ENCODE results near the gene TMEM234.

The TMEM234 gene

DNA sequence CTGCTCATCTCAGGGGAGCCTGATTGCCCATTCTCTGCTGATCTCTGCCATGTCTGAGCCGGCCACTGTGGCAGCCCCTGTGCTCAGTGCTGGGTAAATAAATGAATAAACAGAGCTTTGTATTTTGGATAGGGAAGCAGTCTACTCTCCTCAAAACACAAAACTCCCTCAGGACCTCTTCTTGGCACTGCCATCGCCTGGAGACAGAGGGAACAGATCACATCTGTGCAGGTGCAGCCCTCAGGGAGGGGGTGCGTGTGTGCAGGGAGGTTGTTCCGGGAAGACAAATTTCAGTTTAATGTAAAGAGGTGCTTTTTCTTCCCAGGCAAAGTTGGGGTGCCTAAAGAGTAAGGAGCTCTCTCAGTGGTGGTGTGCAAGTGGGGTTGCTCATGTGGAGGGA is 17.2 kb upstream of the TMEM234 start:
- DNase-seq = no peak

DNA sequence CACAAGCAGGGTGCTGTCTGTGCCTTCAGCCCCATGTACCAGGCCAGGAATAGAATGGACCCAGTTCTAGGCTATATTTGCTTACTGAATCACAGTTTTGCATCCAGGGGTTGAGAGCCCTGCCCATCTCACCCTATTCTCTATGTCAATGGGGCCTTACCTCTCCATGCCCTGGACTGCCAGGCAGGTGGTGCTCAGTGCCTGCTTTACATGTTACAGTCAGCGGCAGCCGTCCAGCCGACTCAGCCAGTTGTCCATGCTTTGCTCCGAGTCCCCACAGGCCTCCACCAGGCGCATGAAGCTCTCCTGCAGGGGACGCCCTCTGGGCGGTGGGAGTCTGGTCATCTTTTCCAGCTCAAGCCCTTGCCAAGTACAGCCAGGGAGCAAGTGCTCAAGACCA is 12.6 kb upstream of the TMEM234 start:
- no peak for DNase-seq

DNA sequence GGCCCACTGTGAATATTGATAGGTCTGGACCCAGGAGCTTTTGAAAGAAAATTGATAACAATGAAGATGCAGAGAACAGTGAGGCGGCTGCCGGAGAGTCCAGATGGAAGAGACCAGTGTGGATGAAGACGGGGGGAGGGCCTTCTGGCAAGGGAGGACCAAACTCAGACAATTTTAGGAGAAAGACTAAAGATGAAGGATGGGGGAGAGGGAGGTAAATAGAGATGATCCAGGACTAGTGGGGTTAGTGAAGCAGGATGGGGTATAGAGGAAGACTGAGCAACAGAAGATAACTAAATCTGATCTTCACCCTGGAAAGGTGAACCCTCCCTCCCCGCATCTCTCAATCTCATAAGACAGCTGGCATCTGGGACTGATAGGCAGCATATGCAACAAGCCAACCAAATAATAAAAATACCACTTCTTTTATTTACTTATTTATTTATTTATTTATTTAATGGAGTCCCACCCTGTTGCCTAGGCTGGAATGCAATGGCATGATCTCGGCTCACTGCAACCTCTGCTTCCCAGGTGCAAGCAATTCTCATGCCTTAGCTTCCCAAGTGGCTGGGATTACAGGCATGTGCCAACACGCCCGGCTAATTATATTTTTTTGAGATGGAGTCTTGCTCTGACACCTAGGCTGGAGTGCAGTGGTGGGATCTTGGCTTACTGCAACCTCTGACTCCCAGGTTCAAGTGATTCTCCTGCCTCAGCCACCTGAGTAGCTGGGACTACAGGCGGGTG is 10.6 kb upstream of the TMEM234 start:
- DNase-seq = no peak

DNA sequence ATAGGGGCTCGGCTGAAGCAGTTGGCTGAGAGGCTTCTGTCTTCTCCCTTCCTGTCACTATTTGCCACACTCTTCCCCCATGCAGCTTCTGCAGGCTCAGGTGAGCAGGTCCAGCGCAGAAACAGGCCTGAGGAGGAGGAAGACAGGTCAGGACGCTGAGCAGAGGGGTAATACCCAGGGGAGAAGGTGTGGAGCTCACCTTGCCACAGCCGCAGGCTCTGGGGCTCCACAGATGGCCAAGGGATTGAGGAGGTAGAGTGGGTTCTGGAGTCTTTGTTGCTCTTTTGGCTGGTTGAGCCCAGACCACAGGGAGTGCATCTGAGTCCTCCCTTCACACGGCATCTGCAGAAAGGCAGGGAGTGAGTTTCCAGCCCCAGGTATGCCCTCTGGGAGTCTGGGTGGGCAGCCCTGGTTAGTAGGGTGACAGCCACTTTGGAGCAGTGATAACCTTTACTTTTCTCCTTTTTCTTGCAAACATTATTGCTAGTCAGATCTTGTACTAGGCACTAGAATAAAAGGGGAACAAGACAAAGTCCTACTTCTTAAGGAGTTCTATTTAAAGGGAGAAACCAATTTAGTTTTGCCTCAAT is 9.8 kb upstream of the TMEM234 start:
- DNase-seq = no peak

DNA sequence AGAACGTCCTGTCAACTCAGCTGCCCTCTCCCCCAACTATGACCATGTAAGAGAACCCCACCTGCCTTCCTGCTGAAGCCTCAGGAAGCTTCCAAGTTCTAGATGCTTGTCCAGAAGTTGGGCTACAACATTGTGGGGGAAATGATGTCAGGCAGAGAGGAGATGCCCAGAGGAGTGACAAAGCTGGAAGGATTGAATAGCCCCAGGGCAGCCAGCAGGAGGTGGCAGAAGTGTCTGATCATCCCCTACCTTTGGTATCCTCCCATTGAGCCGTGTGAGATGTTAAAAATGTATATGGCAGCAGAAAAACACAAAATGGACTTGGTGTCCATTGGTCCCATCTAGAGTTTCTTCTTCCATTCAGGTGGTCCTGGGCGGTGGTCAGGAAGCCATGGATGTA is 6.6 kb upstream of the TMEM234 start:
- no peak for DNase-seq

DNA sequence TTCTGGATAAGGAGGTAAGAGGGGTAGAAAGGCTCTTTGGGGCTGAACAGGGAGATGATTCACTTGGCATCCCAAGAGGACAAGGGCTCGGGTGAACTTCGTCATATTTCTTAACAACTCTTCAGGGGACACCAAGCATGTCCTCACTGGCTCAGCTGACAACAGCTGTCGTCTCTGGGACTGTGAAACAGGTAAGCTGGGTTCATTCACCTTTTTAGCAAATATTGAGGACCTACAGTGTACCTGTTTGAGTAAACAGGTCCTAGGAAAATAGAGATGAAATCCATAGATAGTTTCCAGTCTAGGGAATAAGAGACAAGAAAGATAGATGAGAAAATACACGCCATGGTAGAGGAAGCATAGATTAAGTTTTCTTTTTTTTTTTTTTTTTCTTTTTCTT is 2.1 kb upstream of the TMEM234 start:
- no peak for DNase-seq

DNA sequence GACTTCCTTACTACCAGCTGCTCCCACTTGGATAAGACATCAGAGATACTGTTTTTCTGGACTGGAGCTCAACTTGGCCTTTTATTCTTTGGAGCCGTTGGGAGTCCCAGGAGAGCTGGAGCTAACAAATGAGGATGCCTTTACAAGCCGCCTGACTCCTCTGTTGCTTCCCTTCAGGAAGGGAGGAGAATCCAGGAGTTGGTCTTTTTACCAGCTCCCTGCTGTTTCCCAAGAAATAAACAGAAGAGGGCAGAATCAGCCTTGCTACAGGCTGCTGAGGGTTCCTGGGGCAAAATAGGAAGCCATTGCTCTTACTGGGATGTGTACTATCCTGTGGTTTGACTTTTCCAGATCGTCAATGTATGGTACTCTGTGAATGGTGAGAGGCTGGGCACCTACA is 1.5 kb upstream of the TMEM234 start:
- DNase-seq = no peak

DNA sequence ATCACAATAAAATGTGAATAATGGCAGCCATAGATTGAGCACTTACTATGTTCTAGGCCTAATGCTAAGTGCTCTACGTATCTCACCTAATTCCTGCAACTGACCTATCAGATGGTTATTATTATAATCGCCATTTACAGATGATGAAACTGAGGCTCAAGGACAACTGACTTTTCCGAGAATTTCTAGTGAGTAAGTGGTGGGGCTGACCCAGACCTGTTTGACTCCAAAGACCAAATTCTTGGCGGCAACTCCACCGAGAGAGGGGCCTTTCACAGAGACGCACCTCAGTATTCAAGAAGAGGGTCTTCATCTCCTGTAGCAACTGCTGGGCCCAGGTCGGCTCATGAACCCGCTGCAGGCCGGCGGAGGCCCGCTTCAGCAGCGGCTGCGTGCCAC is 573 bp downstream of the TMEM234 start:
- DNase-seq = no peak

DNA sequence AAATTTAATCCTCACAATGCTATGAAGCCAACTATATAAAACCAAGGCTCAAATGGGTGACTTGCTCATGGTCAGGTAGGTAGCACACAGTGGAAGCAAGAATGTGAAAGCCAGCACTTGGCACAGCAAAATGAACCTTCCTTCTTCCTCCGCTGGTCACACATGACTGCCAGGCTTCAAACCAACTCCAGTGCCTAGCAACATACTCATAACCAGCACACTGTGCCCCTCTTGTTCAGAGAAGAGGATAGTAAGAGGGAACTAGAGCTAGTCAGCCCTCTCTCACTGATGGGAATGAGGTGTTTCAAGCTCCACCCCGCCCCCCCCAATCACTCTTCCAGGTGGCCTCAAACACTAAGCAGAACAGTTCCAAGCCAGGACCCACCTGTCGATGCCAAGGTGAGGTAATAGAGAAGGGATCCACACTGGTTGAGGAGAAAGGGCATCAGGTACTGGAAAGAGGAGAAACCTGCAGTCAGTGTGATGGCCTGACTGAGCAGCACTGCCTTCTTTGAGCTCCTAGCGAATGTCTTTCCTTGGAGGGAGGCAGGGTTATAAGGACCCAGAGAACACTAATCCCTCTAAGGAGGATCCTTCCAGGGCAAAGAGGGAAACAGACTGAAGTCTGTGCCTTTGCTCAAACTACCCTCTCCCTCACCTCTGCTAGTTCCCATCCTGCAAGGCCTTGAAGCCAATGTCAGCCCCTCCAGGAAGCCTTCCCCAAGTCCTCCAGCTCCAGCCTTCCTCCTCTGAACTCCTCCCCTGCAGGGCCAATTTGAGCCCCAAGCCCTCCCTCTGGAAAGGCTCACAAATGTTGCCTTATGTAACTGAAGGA is 1.2 kb downstream of the TMEM234 start:
- no peak for DNase-seq

DNA sequence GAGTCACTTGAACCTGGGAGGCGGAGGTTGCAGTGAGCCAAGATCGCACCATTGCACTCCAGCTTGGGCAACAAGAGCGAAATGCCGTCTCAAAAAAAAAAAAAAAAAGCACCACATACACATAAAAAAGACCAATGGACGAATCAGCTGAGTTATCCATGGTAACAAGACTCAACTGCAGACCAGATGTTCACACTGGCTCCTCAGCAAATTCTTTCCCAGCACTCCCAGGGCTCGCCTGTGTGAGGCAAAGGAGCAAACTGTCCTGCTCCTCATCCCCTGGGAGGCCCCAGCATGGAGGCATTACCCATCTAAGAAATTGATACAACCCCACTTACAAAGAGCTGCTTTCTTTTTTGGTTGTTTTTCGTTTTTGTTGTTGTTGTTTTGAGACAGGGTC is 3.1 kb downstream of the TMEM234 start:
- no peak for DNase-seq

DNA sequence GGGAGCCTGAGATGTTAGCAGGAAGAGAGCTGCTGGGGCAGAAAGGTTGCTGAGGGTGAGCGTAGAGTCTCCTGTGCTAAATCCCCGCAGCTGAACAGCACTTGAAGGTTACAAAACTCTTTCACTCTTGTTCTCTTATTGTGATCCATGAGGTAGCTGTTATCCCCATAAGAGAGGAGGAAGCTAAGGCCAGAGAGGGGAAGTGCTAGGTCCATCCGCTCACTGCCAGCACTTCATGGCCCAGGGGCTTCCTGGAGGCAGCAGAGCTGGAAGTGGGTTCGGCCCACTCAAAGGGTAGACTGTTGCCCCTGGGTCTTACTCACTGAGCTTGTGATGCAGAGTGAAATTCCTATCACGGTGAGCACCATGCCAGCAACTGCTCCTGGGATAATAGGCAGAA is 5.6 kb downstream of the TMEM234 start:
- DNase-seq = no peak

DNA sequence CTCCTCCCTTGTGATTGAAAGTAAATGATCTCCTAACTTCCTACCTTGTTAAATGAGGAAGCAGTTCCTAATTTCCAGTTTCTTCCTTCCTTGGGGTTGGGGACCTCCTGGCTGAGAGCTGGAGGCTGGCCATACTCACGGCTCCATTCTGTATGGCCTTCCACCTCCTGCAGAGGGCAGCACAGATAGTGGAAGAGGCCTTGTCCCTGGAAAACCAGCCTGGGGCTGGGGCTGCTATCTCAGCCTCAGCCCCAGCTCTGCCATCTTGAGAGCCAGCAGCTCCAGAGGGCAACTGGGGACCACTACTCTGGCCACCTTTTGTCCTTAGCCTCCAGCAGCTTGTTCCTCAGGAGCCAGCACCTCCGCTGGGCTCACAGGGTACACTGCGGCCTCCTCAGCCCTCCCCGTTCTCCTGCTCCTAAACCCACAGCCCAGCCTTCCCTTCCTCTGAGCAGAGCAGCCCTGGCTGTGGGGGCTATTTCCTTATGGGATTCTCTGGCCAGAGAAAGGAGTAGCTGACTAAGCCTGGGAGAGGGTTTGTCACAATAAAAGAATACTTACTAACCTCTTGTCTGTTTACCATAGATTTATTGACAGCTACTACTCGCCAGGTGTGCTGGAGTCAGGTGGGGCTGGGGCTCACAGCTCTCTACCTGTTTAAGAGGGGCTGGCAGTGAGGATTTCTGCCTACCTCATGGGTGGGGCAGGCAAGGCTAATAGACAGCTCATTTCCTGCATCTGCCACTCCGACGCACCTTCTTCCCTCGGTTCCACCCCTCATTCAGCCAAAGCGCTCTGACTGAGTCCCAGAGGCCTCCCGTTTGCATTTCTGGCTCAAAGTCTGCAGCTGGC is 6.3 kb downstream of the TMEM234 start:
- DNase-seq = peak; percentile 73

DNA sequence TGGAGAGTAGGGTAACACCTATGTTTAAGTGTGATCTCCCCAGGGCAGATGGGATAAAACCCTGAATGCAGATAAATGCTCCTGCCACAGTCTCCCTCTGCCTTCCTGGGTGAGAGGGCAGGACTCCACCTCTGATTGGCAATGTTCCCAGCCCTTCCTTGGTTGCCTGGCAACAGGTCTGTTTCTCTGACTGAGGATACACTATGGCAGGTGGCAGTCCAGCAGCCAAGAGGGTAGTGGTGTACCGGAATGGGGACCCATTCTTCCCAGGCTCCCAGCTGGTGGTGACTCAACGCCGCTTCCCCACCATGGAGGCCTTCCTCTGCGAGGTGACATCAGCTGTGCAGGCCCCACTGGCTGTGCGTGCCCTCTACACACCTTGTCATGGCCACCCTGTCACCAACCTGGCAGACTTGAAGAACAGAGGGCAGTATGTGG is 13.2 kb downstream of the TMEM234 start, which contains the start of gene DCDC2B:
DCDC2B (plus strand) TSS at position 199 of the 438 bp plus-strand sequence; CDS start at position 204, 5 bp downstream.
- DNase-seq = no peak

DNA sequence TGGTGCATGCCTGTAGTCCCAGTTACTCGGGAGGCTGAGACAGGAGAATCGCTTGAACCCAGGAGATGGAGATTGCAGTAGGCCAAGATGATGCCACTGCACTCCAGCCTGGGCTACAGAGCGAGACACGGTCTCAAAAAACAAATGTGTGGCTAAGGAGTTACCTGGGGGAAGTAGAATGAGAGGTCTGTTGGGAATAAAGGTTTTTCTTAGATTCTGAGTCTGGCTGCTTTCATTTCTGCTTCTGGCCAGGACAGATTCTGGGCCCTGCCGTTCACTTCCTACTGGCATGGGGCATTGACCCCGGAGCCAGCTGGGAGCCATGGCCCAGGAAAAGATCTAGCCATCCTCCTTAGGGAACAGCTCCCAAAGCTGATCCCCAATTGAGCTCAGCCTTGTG is 13.7 kb downstream of the TMEM234 start:
- DNase-seq = no peak

DNA sequence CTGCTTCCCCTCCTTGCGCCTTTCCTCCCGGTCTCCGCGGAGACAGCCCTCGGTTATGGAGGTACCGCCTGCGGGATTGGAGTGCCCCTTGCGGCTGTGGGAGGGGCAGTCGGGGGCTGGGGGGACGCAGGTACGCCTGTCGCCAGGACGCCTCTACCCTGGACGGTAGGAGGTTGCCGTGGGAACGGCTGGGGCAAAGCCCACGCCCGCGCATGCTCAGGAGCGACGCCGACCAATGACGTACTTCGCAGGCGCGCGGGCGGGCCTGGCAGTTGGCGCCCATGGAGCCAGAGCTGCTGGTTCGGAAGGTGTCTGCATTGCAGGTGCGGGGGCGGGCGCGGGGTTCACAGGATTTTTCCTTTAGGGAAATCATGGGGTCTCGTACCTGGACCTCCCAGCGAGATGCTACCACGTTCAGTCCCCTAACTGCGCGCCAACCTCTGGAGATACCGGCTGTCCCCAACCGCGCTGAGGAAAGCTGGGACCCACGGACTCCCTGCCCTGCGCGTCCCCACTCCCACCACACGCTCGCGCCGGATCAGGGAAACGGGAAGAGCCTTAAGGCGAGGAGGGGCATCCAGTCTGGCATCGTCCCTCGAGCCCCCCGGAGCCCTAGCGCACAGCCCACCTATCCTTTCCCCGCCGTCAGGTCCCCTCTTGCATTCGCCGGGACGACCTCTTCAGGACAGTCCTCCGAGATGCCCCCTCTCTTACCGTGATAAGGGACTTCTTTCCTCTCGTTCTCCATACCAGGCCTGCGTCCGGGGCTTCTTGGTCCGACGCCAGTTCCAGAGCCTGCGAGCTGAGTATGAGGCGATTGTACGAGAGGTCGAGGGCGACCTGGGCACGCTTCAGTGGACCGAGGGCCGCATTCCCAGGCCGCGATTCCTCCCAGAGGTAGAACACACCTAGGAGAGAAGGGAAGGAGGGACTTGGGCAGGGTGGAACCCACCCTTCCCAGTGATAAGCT is 16.5 kb downstream of the TMEM234 start, which contains the start of gene IQCC:
IQCC (plus strand) TSS at position 271 of the 970 bp plus-strand sequence; CDS start at position 282, 11 bp downstream.
- DNase-seq = peak; percentile 88

DNA sequence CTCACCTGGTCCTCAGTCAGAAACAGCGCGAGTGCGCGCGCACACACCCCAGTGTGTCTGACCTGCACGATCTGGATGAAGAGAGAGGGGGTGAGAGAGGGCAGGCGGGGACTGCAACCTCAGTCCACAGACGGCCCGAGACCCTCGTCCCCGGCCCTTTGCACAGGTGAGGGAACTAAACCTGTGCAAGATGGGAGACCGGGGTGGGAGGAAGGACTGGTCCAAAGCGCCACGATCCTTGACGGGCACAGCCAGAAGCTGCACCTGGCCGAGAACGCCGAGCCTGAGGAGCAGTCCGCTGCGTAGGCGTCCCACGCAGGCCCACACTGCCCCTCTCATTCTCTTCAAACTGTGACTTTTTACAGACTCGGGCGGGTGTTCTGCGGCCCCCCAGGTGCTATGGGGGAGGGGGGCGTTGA is 17.2 kb downstream of the TMEM234 start:
- no peak for DNase-seq

DNA sequence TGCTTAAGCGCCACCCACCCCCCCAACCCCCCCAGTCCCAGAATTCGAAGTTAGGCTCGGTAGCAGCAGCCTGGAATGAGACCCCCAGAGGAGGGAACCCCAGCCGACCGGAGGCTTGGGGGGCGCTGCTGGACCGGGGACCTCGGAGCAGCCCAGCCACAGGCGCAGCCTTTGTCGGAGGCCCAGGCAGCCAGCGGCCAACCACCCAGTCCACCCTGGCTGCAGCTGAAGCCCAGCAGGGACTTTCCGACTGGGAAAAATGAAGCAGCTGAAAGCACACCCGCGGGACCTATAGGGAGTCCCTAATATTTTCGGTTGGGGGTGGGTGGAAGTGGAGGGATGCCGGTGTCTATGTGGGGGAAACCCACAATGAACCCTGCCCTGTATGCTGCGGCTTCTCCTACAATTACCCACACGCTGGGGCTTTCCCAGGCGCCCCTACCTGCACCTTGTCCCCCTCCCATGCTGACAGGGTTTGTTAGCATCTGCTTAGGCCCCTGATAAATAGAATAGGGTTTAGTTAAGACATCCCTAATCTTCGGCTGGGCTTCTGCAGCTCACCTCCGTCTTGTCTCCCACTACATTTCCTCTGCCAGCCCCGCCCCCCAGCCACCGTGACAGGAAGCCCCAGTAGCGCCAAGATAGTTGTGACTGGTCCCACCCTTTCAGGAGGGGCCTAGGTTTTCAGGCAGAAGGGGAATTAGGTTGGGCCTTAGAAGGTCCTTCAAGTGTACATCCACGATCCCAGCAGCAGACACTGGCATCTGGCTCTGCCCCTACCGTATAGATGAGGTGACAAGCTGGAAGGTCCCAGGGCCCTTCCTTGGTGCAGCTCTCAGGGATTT is 20.9 kb downstream of the TMEM234 start:
- peak; percentile 88 for DNase-seq

DNA sequence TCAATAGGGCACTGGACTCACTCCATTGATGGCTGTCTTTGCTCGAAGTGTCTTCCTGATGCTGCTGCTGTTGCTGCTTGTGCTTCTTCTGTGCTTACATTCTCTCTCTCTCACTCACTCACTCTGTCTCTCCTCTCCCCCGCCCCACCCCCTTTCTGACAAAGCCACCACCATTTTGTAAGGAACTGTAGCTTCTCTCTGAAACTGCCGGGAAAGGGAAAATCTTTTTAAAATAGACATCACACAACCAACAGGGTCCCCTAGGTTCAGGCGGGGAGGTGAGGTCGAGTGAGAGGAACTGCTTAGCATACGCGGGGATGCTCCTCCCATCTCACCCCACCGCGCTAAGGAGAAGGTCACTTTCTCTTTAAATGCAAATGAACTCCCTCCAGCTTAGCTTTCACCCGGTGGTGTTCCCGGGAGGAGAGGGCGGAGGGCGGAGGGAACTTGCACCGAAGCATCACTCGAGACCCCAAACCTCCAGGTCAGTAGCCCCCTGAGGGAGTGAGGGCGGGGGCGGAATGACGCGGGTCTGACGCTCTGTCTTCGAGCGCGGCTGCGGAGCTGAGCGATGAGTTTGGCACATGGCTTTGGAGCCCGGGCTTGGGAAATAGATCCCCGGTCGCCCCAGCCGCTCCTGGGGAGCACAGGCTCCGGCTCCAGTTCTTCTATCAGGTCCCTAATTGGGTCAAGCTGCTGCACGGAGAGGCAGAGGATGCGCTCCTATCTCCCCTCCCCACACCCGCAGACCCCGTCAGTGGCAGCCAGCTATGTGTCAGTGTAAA is 21.7 kb downstream of the TMEM234 start, which contains the start of gene CCDC28B:
CCDC28B (plus strand) TSS at position 370 of the 785 bp plus-strand sequence. CDS start 1,341 bp downstream, outside the sequence.
- peak; percentile 60 for DNase-seq

DNA sequence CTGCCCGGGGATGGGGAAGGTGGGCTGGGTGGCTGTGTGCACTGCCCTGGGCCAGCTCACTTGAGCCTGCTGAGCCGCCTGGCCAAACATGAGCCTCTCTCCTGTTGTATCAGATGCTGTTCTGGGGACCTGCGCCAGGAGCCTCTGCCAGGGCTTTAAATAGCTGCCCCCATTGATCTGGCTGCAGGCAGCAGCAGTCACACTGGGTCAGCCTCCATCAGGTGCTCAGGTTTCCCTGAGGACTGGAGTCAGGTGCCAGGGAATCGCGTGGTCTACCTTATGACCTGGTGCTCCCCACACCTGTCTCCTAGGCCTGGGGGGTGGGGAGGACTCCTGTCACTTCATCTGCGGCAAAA is 22.5 kb downstream of the TMEM234 start:
- no peak for DNase-seq
